Activated effector memory CD4-positive, alpha-beta T cell treated with anti-CD3 and anti-CD28 coated beads, Interleukin-2, amount 50 U/mL, for 16 hours (primary cell): ENCODE measurements around the gene PRKAG2.
"Not testable (repeated sequence)": the region's sequence is repeated elsewhere in the genome, so short reads cannot be mapped to it uniquely, and the experiment has no call there.

Experiments
- DNase-seq: peaks from one replicate; pipeline ENCODE4 v3.0.0-alpha.2; 2020

The PRKAG2 gene

GRCh38 chr7:151565541-151565940 is 311.4 kb downstream of the PRKAG2 start:
- no peak for DNase-seq

GRCh38 chr7:151560243-151560642 is 316.7 kb downstream of the PRKAG2 start:
- no peak for DNase-seq

- DNase-seq: no peak
Measured at GRCh38 chr7:151559557-151560183, 317.2 kb downstream of the PRKAG2 start.

GRCh38 chr7:151558575-151558974 is 318.3 kb downstream of the PRKAG2 start:
- no peak for DNase-seq

GRCh38 chr7:151556592-151556991 is 320.3 kb downstream of the PRKAG2 start:
- no peak for DNase-seq

- DNase-seq: no peak
Measured at GRCh38 chr7:151553356-151553755, 323.6 kb downstream of the PRKAG2 start.

GRCh38 chr7:151552352-151553028 is 324.4 kb downstream of the PRKAG2 start:
- no peak for DNase-seq

- DNase-seq: no peak
Measured at GRCh38 chr7:151551820-151552219, 325.1 kb downstream of the PRKAG2 start.

- no peak for DNase-seq
Measured at GRCh38 chr7:151550656-151551286, 326.1 kb downstream of the PRKAG2 start.

- DNase-seq: no peak
Measured at GRCh38 chr7:151549644-151550043, 327.3 kb downstream of the PRKAG2 start.

- no peak for DNase-seq
Measured at GRCh38 chr7:151549083-151549482, 327.8 kb downstream of the PRKAG2 start.

GRCh38 chr7:151544183-151544582 is 332.7 kb downstream of the PRKAG2 start:
- no peak for DNase-seq

- no peak for DNase-seq
Measured at GRCh38 chr7:151542606-151543130, 334.2 kb downstream of the PRKAG2 start.

GRCh38 chr7:151541709-151542499 is 335.0 kb downstream of the PRKAG2 start:
- no peak for DNase-seq

- DNase-seq: no peak
Measured at GRCh38 chr7:151540146-151540545, 336.8 kb downstream of the PRKAG2 start.

GRCh38 chr7:151539088-151539671 is 337.7 kb downstream of the PRKAG2 start:
- DNase-seq: no peak

GRCh38 chr7:151537818-151538561 is 338.9 kb downstream of the PRKAG2 start:
- DNase-seq: no peak

GRCh38 chr7:151536178-151536577 is 340.7 kb downstream of the PRKAG2 start:
- not testable (repeated sequence) for DNase-seq

GRCh38 chr7:151529842-151530241 is 347.1 kb downstream of the PRKAG2 start:
- DNase-seq: no peak

- no peak for DNase-seq
Measured at GRCh38 chr7:151524845-151525244, 352.1 kb downstream of the PRKAG2 start.

GRCh38 chr7:151524331-151524730 is 352.6 kb downstream of the PRKAG2 start:
- no peak for DNase-seq
